T-helper 1 cell (primary cell): ENCODE results near the gene DAZ4.
"Not testable (repeated sequence)": the region's sequence is repeated elsewhere in the genome, so short reads cannot be mapped to it uniquely, and the experiment has no call there.

Experiments used
- DNase-seq, 5 donors: peaks; one replicate each; pipeline ENCODE4 v3.0.0-alpha.2; 2012 to 2020
- total RNA-seq, 4 donors: gene quantifications; one replicate each; lab custom pipeline; 2026; lab: John Stamatoyannopoulos, UW

The DAZ4 gene, protein sequence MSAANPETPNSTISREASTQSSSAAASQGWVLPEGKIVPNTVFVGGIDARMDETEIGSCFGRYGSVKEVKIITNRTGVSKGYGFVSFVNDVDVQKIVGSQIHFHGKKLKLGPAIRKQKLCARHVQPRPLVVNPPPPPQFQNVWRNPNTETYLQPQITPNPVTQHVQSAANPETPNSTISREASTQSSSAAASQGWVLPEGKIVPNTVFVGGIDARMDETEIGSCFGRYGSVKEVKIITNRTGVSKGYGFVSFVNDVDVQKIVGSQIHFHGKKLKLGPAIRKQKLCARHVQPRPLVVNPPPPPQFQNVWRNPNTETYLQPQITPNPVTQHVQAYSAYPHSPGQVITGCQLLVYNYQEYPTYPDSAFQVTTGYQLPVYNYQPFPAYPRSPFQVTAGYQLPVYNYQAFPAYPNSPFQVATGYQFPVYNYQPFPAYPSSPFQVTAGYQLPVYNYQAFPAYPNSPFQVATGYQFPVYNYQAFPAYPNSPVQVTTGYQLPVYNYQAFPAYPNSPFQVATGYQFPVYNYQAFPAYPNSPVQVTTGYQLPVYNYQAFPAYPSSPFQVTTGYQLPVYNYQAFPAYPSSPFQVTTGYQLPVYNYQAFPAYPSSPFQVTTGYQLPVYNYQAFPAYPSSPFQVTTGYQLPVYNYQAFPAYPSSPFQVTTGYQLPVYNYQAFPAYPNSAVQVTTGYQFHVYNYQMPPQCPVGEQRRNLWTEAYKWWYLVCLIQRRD
- 0 reads per million in 4 donors for total RNA-seq

DNA sequence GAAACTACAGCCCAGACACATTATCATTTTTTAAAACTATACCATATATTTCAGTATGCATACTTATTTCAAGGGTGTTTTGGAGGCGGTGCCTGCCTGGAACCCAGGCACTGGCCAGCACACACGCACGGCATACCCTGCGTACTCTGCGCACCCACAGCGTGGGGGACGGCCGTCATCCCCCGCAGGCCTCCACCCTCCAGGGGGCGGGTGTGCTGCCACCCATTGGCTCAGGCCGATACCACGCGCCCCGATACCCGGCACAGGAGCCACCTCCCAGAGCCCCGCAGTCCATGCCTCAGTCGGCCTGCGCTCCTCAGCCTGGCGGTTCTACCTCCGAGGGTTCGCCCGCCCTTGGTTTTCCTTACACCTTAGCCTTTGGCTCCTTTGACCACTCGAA is at the start of gene DAZ4:
Gene DAZ4 (plus strand): TSS at position 301 of the 400 bp plus-strand sequence. CDS start 208 bp downstream, outside the sequence.
- DNase-seq: not testable (repeated sequence)

DNA sequence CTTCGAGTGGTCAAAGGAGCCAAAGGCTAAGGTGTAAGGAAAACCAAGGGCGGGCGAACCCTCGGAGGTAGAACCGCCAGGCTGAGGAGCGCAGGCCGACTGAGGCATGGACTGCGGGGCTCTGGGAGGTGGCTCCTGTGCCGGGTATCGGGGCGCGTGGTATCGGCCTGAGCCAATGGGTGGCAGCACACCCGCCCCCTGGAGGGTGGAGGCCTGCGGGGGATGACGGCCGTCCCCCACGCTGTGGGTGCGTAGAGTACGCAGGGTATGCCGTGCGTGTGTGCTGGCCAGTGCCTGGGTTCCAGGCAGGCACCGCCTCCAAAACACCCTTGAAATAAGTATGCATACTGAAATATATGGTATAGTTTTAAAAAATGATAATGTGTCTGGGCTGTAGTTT is 20.4 kb upstream of the DAZ4 start, which contains the start of gene DAZ3:
Gene DAZ3 (minus strand): TSS at position 101 of the 400 bp plus-strand sequence. CDS start 208 bp downstream, outside the sequence.
- not testable (repeated sequence) for DNase-seq

DNA sequence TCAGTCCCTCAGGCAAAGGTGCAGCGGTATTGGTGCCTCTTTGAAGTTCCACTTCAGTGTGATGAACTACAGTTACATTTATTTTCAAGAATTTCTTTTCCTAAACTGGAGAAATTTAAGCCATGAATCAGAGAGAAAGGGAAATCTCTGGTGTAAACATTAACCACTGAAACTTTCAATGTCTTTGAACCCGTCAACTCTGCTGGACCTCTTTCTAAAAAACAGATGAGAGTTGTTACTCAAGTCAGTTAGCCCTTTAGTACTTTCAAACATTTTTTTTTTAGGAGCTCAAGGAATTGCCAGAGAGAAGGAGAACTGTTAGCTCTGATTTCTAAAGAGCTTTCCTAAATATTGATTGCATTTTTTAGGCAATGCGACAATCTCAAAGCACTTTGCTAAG is 11.9 kb upstream of the DAZ4 start:
- DNase-seq: not testable (repeated sequence)

DNA sequence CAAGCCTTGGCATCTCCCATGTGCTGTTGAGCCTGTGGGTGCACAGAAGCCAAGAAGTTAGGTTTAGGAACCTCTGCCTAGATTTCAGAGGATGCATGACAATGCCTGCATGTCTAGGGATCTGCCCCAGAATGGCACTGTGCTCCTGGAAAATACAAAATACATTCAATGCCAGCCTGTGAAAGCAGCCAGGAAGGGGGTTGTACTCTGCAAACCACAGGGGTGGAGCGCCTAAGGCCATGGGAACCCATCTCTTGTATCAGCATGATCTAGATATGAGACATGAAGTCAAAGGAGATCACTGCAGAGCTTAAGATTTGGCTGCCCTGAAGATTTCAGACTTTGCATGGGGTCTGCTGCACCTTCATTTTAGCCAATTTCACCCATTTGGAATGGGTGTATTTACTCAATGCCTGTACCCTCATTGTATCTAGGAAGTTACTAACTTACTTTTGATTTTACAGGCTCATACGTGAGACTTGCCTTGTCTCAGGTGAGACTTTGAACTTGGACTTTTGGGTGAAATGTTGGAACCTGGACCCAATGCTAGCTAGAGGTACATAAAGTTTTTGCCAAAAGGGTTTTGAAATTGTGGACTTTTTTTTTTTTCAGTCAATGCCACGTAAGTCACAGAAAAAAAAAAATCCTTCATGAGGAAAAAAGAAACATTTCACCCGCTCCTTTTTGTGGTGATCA is 9.4 kb upstream of the DAZ4 start:
- not testable (repeated sequence) for DNase-seq

DNA sequence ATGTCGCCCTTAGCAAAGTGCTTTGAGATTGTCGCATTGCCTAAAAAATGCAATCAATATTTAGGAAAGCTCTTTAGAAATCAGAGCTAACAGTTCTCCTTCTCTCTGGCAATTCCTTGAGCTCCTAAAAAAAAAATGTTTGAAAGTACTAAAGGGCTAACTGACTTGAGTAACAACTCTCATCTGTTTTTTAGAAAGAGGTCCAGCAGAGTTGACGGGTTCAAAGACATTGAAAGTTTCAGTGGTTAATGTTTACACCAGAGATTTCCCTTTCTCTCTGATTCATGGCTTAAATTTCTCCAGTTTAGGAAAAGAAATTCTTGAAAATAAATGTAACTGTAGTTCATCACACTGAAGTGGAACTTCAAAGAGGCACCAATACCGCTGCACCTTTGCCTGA is 8.7 kb upstream of the DAZ4 start:
- not testable (repeated sequence) for DNase-seq
